DND-41 (cell line): ENCODE results near the gene MYEF2.

Experiments
- ATAC-seq: fragments of 200-7000 bp; cut with Tn5 transposase; 3 replicates; pipeline ENCODE4 v1.9.1; 2021; ENCODE audit warnings: low read depth; ENCODE audit not compliant: insufficient read depth
- DNase-seq: peaks from one replicate; pipeline ENCODE4 v3.0.0-alpha.2; 2020
- H2AFZ ChIP-seq: 2 replicates; pipeline ENCODE4 v1.6.0; 2012; ENCODE audit warnings: low read depth, low read length
- H3K27ac ChIP-seq: 2 replicates; pipeline ENCODE4 v1.5.1; 2012; ENCODE audit warnings: low read length, inconsistent platforms
- H3K27me3 ChIP-seq: fragments of 200-600 bp; sonication (generic); 2 replicates; pipeline ENCODE4 v1.6.0; 2012; ENCODE audit warnings: low read length, mild to moderate bottlenecking, inconsistent platforms; ENCODE audit not compliant: insufficient read depth, poor library complexity
- H3K36me3 ChIP-seq: 2 replicates; pipeline ENCODE4 v1.5.1; 2012; ENCODE audit warnings: low read length, inconsistent platforms; ENCODE audit not compliant: insufficient read depth
- H3K4me1 ChIP-seq: 2 replicates; pipeline ENCODE4 v1.5.1; 2012; ENCODE audit warnings: mild to moderate bottlenecking, low read length; ENCODE audit not compliant: insufficient read depth
- H3K4me2 ChIP-seq: 2 replicates; pipeline ENCODE4 v1.6.0; 2012; ENCODE audit warnings: mild to moderate bottlenecking, moderate library complexity, low read length, inconsistent platforms; ENCODE audit not compliant: insufficient read depth
- H3K4me3 ChIP-seq, 2 experiments: fragments of 200-600 bp in 1 of 2; shearing (Covaris generic) in 1 of 2; 2 replicates each; pipeline ENCODE4 v1.5.1; 2012 to 2016; ENCODE audit warnings: inconsistent platforms in 2 of 2, low read length in 2 of 2, mild to moderate bottlenecking in 2 of 2, low read depth in 1 of 2, moderate library complexity in 1 of 2
- H3K79me2 ChIP-seq: 2 replicates; pipeline ENCODE4 v1.6.0; 2012; ENCODE audit warnings: low read length, inconsistent platforms; ENCODE audit not compliant: insufficient read depth
- H3K9ac ChIP-seq: 2 replicates; pipeline ENCODE4 v1.6.0; 2012; ENCODE audit warnings: low read depth, mild to moderate bottlenecking, inconsistent platforms, low read length, moderate library complexity
- H3K9me3 ChIP-seq: 2 replicates; pipeline ENCODE4 v1.5.1; 2012; ENCODE audit warnings: low read length, moderate library complexity, mild to moderate bottlenecking, inconsistent platforms; ENCODE audit not compliant: insufficient read depth, severe bottlenecking
- H4K20me1 ChIP-seq: 2 replicates; pipeline ENCODE4 v1.6.0; 2012; ENCODE audit warnings: low read length; ENCODE audit not compliant: insufficient read depth
- EZH2 ChIP-seq: IDR thresholded peaks from 3 replicates; pipeline ENCODE4 v1.6.1; 2012; ENCODE audit warnings: borderline replicate concordance, low read depth, mild to moderate bottlenecking, moderate library complexity, low read length, inconsistent platforms; ENCODE audit not compliant: severe bottlenecking
- TF ChIP-seq, protein P1 (sequence below): IDR thresholded peaks from 2 replicates; pipeline ENCODE4 v1.5.1; 2012; ENCODE audit warnings: borderline replicate concordance, low read length, moderate library complexity, mild to moderate bottlenecking; ENCODE audit not compliant: poor library complexity, severe bottlenecking; ENCODE audit errors: extremely low read depth

MYEF2 gene

DNA sequence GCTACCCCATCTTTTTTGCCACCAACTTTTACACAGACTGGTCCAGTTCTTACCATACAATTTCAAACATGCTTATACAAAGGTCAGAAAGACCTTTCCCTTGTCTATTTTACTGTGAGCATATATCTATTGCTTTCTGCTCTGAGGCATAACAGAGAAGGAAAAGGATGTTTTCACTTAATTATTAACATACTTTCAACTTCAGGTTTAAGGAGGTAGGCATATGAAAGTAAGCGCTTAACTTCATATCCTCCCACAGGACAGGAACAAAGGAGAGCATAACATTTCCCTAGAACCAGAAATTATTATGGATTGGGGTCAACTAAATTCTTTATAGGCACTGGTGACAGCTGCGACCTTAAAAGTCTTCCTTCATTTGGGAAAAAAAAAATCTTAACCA is 1.1 kb downstream of the MYEF2 start:
- H3K4me3 ChIP-seq: peak overlapping the region; percentile 23 to 58; a peak in 3 of 4 replicates

DNA sequence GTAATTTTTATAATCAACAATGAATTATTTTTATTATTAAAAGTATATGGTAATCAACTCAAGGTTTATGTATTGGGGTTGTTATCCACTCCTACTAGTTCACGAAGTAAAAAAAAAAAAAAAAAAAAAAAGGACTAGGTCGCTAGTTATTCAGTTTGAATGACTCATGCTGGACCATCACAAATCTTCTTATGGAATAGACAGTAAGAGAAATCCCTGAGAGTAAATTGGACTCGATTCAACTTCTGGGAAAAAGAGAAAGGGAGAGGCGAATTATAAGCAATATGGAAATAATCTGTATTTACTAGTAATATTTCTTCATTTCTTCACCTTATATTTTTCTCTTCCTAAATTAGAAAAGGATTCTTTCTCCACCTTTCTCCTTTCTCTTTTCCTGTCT is 2.0 kb downstream of the MYEF2 start:
- H3K4me3 ChIP-seq: no peak overlapping the region
- no peak overlapping the region for H2AFZ ChIP-seq
- H3K36me3 ChIP-seq: no peaks in the 10 kb centered on the region
- H4K20me1 ChIP-seq: no peaks in the 10 kb centered on the region
- ATAC-seq (no peak), DNase-seq (no peak)
- peaks cover 29% of the 10 kb centered on the region for H3K79me2 ChIP-seq
- H3K9me3 ChIP-seq: peaks cover 5% of the 10 kb centered on the region
- peaks cover 9% of the 10 kb centered on the region; the same call in 1 of the 2 replicates for H3K4me1 ChIP-seq
- no peak for TF ChIP-seq EZH2
- TF ChIP-seq, protein P1, sequence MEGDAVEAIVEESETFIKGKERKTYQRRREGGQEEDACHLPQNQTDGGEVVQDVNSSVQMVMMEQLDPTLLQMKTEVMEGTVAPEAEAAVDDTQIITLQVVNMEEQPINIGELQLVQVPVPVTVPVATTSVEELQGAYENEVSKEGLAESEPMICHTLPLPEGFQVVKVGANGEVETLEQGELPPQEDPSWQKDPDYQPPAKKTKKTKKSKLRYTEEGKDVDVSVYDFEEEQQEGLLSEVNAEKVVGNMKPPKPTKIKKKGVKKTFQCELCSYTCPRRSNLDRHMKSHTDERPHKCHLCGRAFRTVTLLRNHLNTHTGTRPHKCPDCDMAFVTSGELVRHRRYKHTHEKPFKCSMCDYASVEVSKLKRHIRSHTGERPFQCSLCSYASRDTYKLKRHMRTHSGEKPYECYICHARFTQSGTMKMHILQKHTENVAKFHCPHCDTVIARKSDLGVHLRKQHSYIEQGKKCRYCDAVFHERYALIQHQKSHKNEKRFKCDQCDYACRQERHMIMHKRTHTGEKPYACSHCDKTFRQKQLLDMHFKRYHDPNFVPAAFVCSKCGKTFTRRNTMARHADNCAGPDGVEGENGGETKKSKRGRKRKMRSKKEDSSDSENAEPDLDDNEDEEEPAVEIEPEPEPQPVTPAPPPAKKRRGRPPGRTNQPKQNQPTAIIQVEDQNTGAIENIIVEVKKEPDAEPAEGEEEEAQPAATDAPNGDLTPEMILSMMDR: no peak
- no peak overlapping the region for H3K27ac ChIP-seq
- no peak overlapping the region for H3K4me2 ChIP-seq
- H3K27me3 ChIP-seq: no peaks in the 10 kb centered on the region
- no peak overlapping the region for H3K9ac ChIP-seq

More for the DNA sequence above, 1.1 kb downstream of the MYEF2 start:
- DNase-seq (no peak), ATAC-seq (no peak)
- Histone ChIP-seq H3K4me1 (peaks cover 9% of the 10 kb centered on the region; the same call in 1 of the 2 replicates), H3K9me3 (peaks cover 5% of the 10 kb centered on the region), H3K9ac (peak overlapping the region; percentile 53), H3K27me3 (no peaks in the 10 kb centered on the region), H2AFZ (no peak overlapping the region), H3K27ac (no peak overlapping the region), H4K20me1 (no peaks in the 10 kb centered on the region), H3K79me2 (peaks cover 29% of the 10 kb centered on the region), H3K4me2 (peak overlapping the region; percentile 64), H3K36me3 (no peaks in the 10 kb centered on the region)
- no peak for TF ChIP-seq EZH2
- TF ChIP-seq, protein P1: no peak

DNA sequence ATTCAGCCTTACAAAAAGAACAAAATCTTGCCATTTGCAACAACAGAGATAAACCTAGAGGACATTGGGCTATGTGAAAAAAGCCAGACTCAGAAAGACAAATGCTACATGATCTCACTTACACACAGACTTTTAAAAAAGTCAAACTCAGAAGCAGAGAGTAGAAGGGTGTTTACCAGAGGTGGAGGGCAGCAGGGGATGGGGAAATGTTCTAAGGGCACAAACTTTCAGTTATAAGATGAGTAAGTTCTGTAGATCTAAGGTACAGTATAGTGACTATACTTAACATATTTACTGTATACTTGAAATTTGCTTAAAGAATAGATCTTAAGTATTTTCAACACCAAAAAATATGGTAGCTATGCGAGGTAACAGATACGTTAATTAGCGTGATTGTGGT is 3.0 kb downstream of the MYEF2 start:
- H3K4me1 ChIP-seq: peaks cover 9% of the 10 kb centered on the region; the same call in 1 of the 2 replicates
- no peak for DNase-seq

More for the DNA sequence above, 3.0 kb downstream of the MYEF2 start:
- peaks cover 34% of the 10 kb centered on the region for H3K79me2 ChIP-seq
- no peaks in the 10 kb centered on the region for H3K27me3 ChIP-seq
- H3K4me2 ChIP-seq: no peak overlapping the region
- H3K27ac ChIP-seq: no peak overlapping the region
- H3K36me3 ChIP-seq: no peaks in the 10 kb centered on the region
- no peak overlapping the region for H3K9ac ChIP-seq
- H2AFZ ChIP-seq: no peak overlapping the region
- no peak for TF ChIP-seq EZH2
- TF ChIP-seq, protein P1: no peak
- H3K4me3 ChIP-seq: no peak overlapping the region
- H4K20me1 ChIP-seq: no peaks in the 10 kb centered on the region
- peaks cover 5% of the 10 kb centered on the region for H3K9me3 ChIP-seq
- no peak for ATAC-seq
